ENCODE results near the gene HTR1E. TPM values are rescaled to one million over a fixed set of nuclear protein-coding genes. Genes with fewer than 3 reads are reported as not detected.
"Not testable (repeated sequence)": the region's sequence is repeated elsewhere in the genome, so short reads cannot be mapped to it uniquely, and the experiment has no call there.

Gene HTR1E, protein sequence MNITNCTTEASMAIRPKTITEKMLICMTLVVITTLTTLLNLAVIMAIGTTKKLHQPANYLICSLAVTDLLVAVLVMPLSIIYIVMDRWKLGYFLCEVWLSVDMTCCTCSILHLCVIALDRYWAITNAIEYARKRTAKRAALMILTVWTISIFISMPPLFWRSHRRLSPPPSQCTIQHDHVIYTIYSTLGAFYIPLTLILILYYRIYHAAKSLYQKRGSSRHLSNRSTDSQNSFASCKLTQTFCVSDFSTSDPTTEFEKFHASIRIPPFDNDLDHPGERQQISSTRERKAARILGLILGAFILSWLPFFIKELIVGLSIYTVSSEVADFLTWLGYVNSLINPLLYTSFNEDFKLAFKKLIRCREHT
- not detected for total RNA-seq

DNA sequence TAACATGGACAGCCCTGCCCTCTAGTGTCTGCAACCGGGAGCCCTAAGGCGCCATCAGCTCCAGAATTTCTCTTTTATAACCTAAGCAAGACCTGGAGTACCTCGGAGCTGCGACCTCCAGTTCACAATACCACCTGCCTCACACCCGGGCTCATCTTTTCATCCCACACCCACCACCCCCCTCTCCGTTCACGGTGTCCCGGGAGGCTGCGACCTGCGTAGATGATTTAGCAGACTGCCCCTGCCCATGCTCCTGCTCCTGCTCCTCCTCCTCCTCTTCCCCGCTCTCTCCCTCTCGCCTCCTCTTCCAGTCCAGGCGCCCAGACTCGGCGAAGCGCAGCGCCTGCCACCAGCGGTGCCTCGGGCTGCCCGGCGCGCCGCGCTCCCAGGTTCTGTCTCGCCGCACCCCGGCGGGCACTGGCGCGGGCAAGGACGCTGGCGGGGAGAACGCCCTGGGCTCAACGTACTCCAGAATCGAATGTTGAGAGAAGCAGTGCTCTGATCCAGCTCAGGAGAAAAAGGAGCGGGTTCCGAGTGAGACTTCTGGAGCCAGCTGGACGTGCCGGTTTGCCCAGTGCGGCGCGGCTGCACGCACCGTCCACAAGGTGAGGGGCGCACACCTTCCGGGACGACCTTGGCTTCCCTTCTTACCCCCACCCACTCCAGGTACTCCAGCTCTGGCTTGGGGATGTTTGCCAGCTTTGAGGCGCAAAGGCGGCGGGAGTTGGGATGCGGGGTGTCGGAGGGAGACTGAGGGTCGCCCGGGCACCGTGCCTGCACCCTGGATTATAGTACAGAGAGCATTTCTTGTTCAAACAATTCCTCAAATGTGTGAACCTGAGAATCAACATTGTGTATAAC, at the start of gene HTR1E:
TSS of gene HTR1E (plus strand) at position 310 of the 861 bp plus-strand sequence. CDS start 77,807 bp downstream, outside the sequence.
- Histone ChIP-seq H3K4me1 (no peaks in the 10 kb centered on the region), H3K27me3 (no peaks in the 10 kb centered on the region), H3K27ac (no peak within 1 kb of the TSS), H3K36me3 (no peaks in the 10 kb centered on the region), H3K9me3 (no peaks in the 10 kb centered on the region), H3K4me3 (peak within 1 kb of the TSS in 1 of 4 donors; percentile 3)
- peak in 1 of 3 donors; percentile 41 for DNase-seq
- TF ChIP-seq POLR2A (IDR thresholded peaks at IDR 0.05) = no peak
- TF ChIP-seq, protein P1, sequence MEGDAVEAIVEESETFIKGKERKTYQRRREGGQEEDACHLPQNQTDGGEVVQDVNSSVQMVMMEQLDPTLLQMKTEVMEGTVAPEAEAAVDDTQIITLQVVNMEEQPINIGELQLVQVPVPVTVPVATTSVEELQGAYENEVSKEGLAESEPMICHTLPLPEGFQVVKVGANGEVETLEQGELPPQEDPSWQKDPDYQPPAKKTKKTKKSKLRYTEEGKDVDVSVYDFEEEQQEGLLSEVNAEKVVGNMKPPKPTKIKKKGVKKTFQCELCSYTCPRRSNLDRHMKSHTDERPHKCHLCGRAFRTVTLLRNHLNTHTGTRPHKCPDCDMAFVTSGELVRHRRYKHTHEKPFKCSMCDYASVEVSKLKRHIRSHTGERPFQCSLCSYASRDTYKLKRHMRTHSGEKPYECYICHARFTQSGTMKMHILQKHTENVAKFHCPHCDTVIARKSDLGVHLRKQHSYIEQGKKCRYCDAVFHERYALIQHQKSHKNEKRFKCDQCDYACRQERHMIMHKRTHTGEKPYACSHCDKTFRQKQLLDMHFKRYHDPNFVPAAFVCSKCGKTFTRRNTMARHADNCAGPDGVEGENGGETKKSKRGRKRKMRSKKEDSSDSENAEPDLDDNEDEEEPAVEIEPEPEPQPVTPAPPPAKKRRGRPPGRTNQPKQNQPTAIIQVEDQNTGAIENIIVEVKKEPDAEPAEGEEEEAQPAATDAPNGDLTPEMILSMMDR (IDR thresholded peaks at IDR 0.05) = no peak

- Histone ChIP-seq H3K9me3 (no peaks in the 10 kb centered on the region), H3K4me3 (no peak overlapping the region), H3K27ac (no peak overlapping the region), H3K4me1 (no peaks in the 10 kb centered on the region), H3K36me3 (no peaks in the 10 kb centered on the region), H3K27me3 (no peaks in the 10 kb centered on the region)
- no peak for DNase-seq
- TF ChIP-seq, protein P1 (IDR thresholded peaks at IDR 0.05) = no peak
- TF ChIP-seq POLR2A (IDR thresholded peaks at IDR 0.05) = no peak
These were observed 49.0 kb upstream of the HTR1E start for GRCh38 chr6:86888301-86888700.

- DNase-seq, H3K9me3 ChIP-seq, H3K4me1 ChIP-seq, H3K36me3 ChIP-seq, H3K4me3 ChIP-seq, H3K27ac ChIP-seq, H3K27me3 ChIP-seq: not testable (repeated sequence)
These were observed 40.1 kb upstream of the HTR1E start for GRCh38 chr6:86897265-86897664.

- H3K4me3 ChIP-seq = no peak overlapping the region
- no peak for TF ChIP-seq POLR2A (IDR thresholded peaks at IDR 0.05)
- TF ChIP-seq, protein P1 (IDR thresholded peaks at IDR 0.05) = no peak
- DNase-seq = no peak
- H3K9me3 ChIP-seq = no peaks in the 10 kb centered on the region
- no peaks in the 10 kb centered on the region for H3K27me3 ChIP-seq
- H3K36me3 ChIP-seq = no peaks in the 10 kb centered on the region
- no peak overlapping the region for H3K27ac ChIP-seq
- H3K4me1 ChIP-seq = no peaks in the 10 kb centered on the region
These were observed 23.5 kb upstream of the HTR1E start for GRCh38 chr6:86913795-86914194.

GRCh38 chr6:86916393-86916792, 20.9 kb upstream of the HTR1E start:
- Histone ChIP-seq H3K36me3 (no peaks in the 10 kb centered on the region), H3K4me1 (no peaks in the 10 kb centered on the region), H3K27ac (no peak overlapping the region), H3K9me3 (no peaks in the 10 kb centered on the region), H3K4me3 (no peak overlapping the region), H3K27me3 (no peaks in the 10 kb centered on the region)
- no peak for DNase-seq
- no peak for TF ChIP-seq POLR2A (IDR thresholded peaks at IDR 0.05)
- TF ChIP-seq, protein P1 (IDR thresholded peaks at IDR 0.05) = no peak

GRCh38 chr6:86927138-86927537, 10.2 kb upstream of the HTR1E start:
- not testable (repeated sequence) for H3K27ac ChIP-seq, H3K4me3 ChIP-seq, H3K27me3 ChIP-seq, H3K36me3 ChIP-seq, DNase-seq, H3K9me3 ChIP-seq, H3K4me1 ChIP-seq

DNA sequence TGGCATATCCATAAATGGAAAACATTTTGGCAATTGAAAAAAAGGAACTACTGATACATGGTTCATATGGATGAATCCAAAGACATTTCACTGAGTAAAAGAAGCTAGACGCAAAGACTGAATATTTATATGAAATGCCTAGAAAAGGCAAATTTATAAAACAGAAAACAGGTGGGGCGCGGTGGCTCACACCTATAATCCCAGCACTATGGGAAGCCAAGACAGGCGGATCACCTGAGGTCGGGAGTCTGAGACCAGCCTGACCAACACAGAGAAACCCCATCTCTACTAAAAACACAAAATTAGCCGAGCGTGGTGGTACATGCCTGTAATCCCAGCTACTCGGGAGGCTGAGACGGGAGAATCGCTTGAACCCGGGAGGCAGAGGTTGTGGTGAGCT, 9.5 kb upstream of the HTR1E start:
- not testable (repeated sequence) for H3K36me3 ChIP-seq, DNase-seq, H3K9me3 ChIP-seq

More for the DNA sequence above, 9.5 kb upstream of the HTR1E start:
- H3K4me1 ChIP-seq, H3K4me3 ChIP-seq, H3K27ac ChIP-seq, H3K27me3 ChIP-seq: not testable (repeated sequence)

All from Peyer's patch (tissue), 4 donors.